GM23338 (cell line): Measurements from ENCODE around the gene HLA-DPB1. TPM values are rescaled to one million over a fixed set of nuclear protein-coding genes. Genes with fewer than 3 reads are reported as not detected.
A peak's percentile ranks its signal among the peaks of the same experiment; 100 is the strongest.

Source experiments
- ATAC-seq: fragments of 200-7000 bp; cut with Tn5 transposase; 3 replicates; pipeline ENCODE4 v1.9.1; 2020
- DNase-seq: peaks from one replicate; pipeline ENCODE4 v3.0.0-alpha.2; 2015; ENCODE audit warnings: low spot score
- H2AFZ ChIP-seq: fragments of 200-600 bp; sonication (generic); 2 replicates; pipeline ENCODE4 v1.8.0; 2016; ENCODE audit warnings: antibody characterized with exemption, mild to moderate bottlenecking, moderate library complexity
- H3F3A ChIP-seq: fragments of 200-600 bp; sonication (generic); replicated peaks from 2 replicates; pipeline ENCODE4 v1.8.0; 2017; ENCODE audit warnings: antibody characterized with exemption, mixed run types, low read depth
- H3K27ac ChIP-seq: fragments of 200-600 bp; sonication (generic); 2 replicates; pipeline ENCODE4 v1.6.1; 2016; ENCODE audit warnings: low read depth
- H3K27me3 ChIP-seq: fragments of 200-600 bp; sonication (generic); 2 replicates; pipeline ENCODE4 v1.8.0; 2016; ENCODE audit warnings: mild to moderate bottlenecking, mixed run types, moderate library complexity; ENCODE audit not compliant: insufficient read depth
- H3K36me3 ChIP-seq: fragments of 200-600 bp; sonication (generic); 2 replicates; pipeline ENCODE4 v1.8.0; 2016; ENCODE audit warnings: mild to moderate bottlenecking; ENCODE audit not compliant: insufficient read depth
- H3K4me1 ChIP-seq: fragments of 200-600 bp; sonication (generic); 2 replicates; pipeline ENCODE4 v1.8.0; 2016; ENCODE audit warnings: mild to moderate bottlenecking, moderate library complexity; ENCODE audit not compliant: insufficient read depth
- H3K4me2 ChIP-seq: fragments of 200-600 bp; sonication (generic); 2 replicates; pipeline ENCODE4 v1.7.1; 2017; ENCODE audit warnings: mixed run types
- H3K4me3 ChIP-seq: fragments of 200-600 bp; sonication (generic); 2 replicates; pipeline ENCODE4 v1.6.1; 2016; ENCODE audit warnings: mixed run types
- H3K79me2 ChIP-seq: fragments of 200-600 bp; sonication (generic); replicated peaks from 2 replicates; pipeline ENCODE4 v1.8.0; 2017; ENCODE audit warnings: mild to moderate bottlenecking; ENCODE audit not compliant: insufficient read depth
- H3K9me2 ChIP-seq: fragments of 200-600 bp; sonication (generic); 2 replicates; pipeline ENCODE4 v1.8.0; 2017; ENCODE audit not compliant: insufficient read depth
- H4K20me1 ChIP-seq: fragments of 200-600 bp; sonication (generic); replicated peaks from 2 replicates; pipeline ENCODE4 v1.8.0; 2017; ENCODE audit warnings: mild to moderate bottlenecking; ENCODE audit not compliant: insufficient read depth
- H3K27ac Mint-ChIP-seq: 2 replicates; pipeline ENCODE4 v1.8.0; 2020; ENCODE audit warnings: inconsistent platforms, mild to moderate bottlenecking, moderate library complexity, mixed read lengths
- H3K27me3 Mint-ChIP-seq: 3 replicates; pipeline ENCODE4 v1.8.0; 2022; ENCODE audit warnings: low read depth, mild to moderate bottlenecking, moderate library complexity, mixed read lengths, inconsistent platforms; ENCODE audit not compliant: insufficient read depth, poor library complexity
- H3K36me3 Mint-ChIP-seq: 3 replicates; pipeline ENCODE4 v1.8.0; 2021; ENCODE audit warnings: low read depth, mild to moderate bottlenecking, inconsistent platforms, moderate library complexity, mixed read lengths
- H3K4me1 Mint-ChIP-seq: 3 replicates; pipeline ENCODE4 v1.8.0; 2020; ENCODE audit warnings: mild to moderate bottlenecking, inconsistent platforms, mixed read lengths
- H3K4me3 Mint-ChIP-seq: 3 replicates; pipeline ENCODE4 v1.8.0; 2021; ENCODE audit warnings: moderate library complexity, mild to moderate bottlenecking, inconsistent platforms, mixed read lengths
- H3K9me3 Mint-ChIP-seq: 3 replicates; pipeline ENCODE4 v1.8.0; 2020; ENCODE audit warnings: moderate library complexity, mild to moderate bottlenecking, inconsistent platforms, mixed read lengths
- CREB1 ChIP-seq: fragments of 250-450 bp; sonication (Bioruptor Pico); IDR thresholded peaks from 2 replicates; pipeline ENCODE4 v1.5.0; 2020; ENCODE audit warnings: low read depth, mild to moderate bottlenecking, moderate library complexity
- CTCF ChIP-seq, 2 experiments: fragments of 200-600 bp in 1 of 2; sonication (generic) in 1 of 2; conservative IDR thresholded peaks; 2 replicates each; pipeline versions ENCODE4 v1.5.1 to v1.6.1; 2016 to 2017; ENCODE audit warnings: antibody characterized with exemption in 2 of 2, low read depth in 2 of 2, mild to moderate bottlenecking in 2 of 2, moderate library complexity in 1 of 2
- EZH2 ChIP-seq: fragments of 200-600 bp; sonication (generic); IDR thresholded peaks from one replicate; pipeline ENCODE4 v1.8.0; 2017; ENCODE audit warnings: antibody characterized with exemption, mild to moderate bottlenecking, low read depth; ENCODE audit not compliant: unreplicated experiment
- EZH2phosphoT487 ChIP-seq: fragments of 200-600 bp; sonication (generic); IDR thresholded peaks from one replicate; pipeline ENCODE4 v1.8.1; 2018; ENCODE audit warnings: antibody characterized with exemption; ENCODE audit not compliant: unreplicated experiment
- NANOG ChIP-seq: IDR thresholded peaks from 2 replicates; pipeline ENCODE4 v1.6.1; 2016; ENCODE audit warnings: antibody characterized with exemption, borderline replicate concordance
- STAT1 ChIP-seq: IDR thresholded peaks from one replicate; pipeline ENCODE4 v1.6.1; 2016; ENCODE audit warnings: antibody characterized with exemption; ENCODE audit not compliant: unreplicated experiment
- ZNF114 ChIP-seq: fragments of 250-450 bp; sonication (Bioruptor Pico); IDR thresholded peaks from 2 replicates; pipeline ENCODE4 v1.5.0; 2020; ENCODE audit warnings: mild to moderate bottlenecking, moderate library complexity
- polyA plus RNA-seq: library from polyadenylated mRNA; unstranded; fragments of >200 nt; fragmentation: Nextera tagmentation; extraction: Ambion mirVana; gene quantifications from 2 replicates; pipeline ENCODE4 v1.2.1, GENCODE V29; 2016
- total RNA-seq: library from RNA; depleted of rRNA; stranded (reverse); fragments of >200 nt; shearing (Covaris generic); gene quantifications from 2 replicates; pipeline ENCODE4 v1.2.3, GENCODE V29; 2014
- TF ChIP-seq, protein P1 (sequence below): IDR thresholded peaks from 2 replicates; pipeline ENCODE4 v1.6.1; 2016; ENCODE audit warnings: antibody characterized with exemption
- TF ChIP-seq, protein P2 (sequence below): fragments of 250-450 bp; sonication (Bioruptor Pico); IDR thresholded peaks from 2 replicates; pipeline ENCODE4 v1.5.0; 2020; ENCODE audit warnings: mild to moderate bottlenecking, moderate library complexity

The HLA-DPB1 gene
- total and polyA plus RNA-seq, 2 experiments from 2014 or later: 22.0 to 37.6 TPM

DNA sequence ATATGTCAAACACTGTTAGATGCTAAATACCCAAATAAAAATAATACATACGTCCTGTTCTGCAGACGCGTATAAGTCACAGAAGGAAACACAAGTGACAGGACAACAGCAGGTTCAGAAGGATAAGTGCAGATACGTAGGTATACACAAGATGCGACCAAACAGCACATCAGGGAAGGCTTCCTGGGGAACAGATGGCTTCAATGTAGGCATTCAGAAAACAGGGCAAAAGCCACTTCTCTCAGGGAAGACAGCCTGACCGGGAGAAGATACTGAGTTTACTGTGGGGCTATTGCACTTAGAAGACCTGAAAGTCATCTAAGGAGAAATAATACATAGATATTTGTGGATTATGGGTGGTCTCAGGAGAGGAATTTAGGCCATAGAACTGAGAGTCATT lies 4.2 kb upstream of the HLA-DPB1 start (continued):
- no peak for TF ChIP-seq CTCF (conservative IDR thresholded peaks at IDR 0.05; ENCODE audit: low read depth in 2 of 2)
- TF ChIP-seq, protein P1, sequence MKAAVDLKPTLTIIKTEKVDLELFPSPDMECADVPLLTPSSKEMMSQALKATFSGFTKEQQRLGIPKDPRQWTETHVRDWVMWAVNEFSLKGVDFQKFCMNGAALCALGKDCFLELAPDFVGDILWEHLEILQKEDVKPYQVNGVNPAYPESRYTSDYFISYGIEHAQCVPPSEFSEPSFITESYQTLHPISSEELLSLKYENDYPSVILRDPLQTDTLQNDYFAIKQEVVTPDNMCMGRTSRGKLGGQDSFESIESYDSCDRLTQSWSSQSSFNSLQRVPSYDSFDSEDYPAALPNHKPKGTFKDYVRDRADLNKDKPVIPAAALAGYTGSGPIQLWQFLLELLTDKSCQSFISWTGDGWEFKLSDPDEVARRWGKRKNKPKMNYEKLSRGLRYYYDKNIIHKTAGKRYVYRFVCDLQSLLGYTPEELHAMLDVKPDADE: no peak
- TF ChIP-seq NANOG: no peak
- TF ChIP-seq EZH2: no peak
- TF ChIP-seq ZNF114 (CRISPR knock-in tag): no peak
- no peak for TF ChIP-seq CREB1
- no peak for TF ChIP-seq EZH2phosphoT487

DNA sequence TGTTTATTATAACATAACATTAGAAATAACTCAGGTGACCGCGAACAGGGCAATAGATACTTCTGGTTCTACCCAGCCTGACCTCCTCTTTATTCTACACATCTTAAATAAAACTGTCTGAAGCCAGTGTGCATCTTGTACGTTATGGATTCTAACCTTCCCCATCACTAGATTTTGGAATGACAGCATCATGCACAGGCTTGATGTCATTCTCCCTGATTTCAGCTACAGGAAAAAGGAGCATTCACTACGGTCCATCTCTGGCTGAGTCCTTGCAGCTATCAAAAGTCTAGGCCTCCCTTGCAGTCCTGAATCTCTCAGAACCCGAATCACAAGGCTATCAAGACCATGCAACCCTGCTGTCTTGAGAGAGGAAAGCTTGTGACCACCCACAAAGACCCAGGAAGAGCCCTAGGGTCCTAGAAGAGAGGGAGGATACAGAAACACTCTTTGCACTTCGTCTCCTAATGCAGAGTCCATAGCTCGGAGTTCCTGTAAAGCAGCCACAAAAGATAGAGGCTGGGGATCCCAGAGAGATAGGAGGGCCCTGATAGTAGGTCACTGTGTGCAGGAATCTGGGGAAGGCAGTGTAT lies 3.2 kb upstream of the HLA-DPB1 start:
- H3K36me3 ChIP-seq: no peaks in the 10 kb centered on the region
- no peaks in the 10 kb centered on the region for H3K9me2 ChIP-seq
- no peaks in the 10 kb centered on the region; the same call in 2 of the 3 replicates for H3K36me3 Mint-ChIP-seq
- H3K4me2 ChIP-seq: no peak overlapping the region
- H2AFZ ChIP-seq: 0 out of 2 replicates have a peak overlapping the region, but pooled peaks have one; percentile 53
- no peaks in the 10 kb centered on the region for H4K20me1 ChIP-seq
- H3K27me3 Mint-ChIP-seq: no peaks in the 10 kb centered on the region
- H3K27ac Mint-ChIP-seq: no peak overlapping the region
- ATAC-seq: no peak
- H3K27me3 ChIP-seq: no peaks in the 10 kb centered on the region
- no peak overlapping the region for H3K4me3 Mint-ChIP-seq
- H3K4me1 Mint-ChIP-seq: peaks cover 5% of the 10 kb centered on the region
- DNase-seq: no peak
- H3K4me3 ChIP-seq: no peak overlapping the region
- no peak overlapping the region for H3K27ac ChIP-seq
- no peaks in the 10 kb centered on the region for H3F3A ChIP-seq
- H3K79me2 ChIP-seq: no peaks in the 10 kb centered on the region
- no peaks in the 10 kb centered on the region for H3K4me1 ChIP-seq
- H3K9me3 Mint-ChIP-seq: no peaks in the 10 kb centered on the region
- TF ChIP-seq, protein P2, sequence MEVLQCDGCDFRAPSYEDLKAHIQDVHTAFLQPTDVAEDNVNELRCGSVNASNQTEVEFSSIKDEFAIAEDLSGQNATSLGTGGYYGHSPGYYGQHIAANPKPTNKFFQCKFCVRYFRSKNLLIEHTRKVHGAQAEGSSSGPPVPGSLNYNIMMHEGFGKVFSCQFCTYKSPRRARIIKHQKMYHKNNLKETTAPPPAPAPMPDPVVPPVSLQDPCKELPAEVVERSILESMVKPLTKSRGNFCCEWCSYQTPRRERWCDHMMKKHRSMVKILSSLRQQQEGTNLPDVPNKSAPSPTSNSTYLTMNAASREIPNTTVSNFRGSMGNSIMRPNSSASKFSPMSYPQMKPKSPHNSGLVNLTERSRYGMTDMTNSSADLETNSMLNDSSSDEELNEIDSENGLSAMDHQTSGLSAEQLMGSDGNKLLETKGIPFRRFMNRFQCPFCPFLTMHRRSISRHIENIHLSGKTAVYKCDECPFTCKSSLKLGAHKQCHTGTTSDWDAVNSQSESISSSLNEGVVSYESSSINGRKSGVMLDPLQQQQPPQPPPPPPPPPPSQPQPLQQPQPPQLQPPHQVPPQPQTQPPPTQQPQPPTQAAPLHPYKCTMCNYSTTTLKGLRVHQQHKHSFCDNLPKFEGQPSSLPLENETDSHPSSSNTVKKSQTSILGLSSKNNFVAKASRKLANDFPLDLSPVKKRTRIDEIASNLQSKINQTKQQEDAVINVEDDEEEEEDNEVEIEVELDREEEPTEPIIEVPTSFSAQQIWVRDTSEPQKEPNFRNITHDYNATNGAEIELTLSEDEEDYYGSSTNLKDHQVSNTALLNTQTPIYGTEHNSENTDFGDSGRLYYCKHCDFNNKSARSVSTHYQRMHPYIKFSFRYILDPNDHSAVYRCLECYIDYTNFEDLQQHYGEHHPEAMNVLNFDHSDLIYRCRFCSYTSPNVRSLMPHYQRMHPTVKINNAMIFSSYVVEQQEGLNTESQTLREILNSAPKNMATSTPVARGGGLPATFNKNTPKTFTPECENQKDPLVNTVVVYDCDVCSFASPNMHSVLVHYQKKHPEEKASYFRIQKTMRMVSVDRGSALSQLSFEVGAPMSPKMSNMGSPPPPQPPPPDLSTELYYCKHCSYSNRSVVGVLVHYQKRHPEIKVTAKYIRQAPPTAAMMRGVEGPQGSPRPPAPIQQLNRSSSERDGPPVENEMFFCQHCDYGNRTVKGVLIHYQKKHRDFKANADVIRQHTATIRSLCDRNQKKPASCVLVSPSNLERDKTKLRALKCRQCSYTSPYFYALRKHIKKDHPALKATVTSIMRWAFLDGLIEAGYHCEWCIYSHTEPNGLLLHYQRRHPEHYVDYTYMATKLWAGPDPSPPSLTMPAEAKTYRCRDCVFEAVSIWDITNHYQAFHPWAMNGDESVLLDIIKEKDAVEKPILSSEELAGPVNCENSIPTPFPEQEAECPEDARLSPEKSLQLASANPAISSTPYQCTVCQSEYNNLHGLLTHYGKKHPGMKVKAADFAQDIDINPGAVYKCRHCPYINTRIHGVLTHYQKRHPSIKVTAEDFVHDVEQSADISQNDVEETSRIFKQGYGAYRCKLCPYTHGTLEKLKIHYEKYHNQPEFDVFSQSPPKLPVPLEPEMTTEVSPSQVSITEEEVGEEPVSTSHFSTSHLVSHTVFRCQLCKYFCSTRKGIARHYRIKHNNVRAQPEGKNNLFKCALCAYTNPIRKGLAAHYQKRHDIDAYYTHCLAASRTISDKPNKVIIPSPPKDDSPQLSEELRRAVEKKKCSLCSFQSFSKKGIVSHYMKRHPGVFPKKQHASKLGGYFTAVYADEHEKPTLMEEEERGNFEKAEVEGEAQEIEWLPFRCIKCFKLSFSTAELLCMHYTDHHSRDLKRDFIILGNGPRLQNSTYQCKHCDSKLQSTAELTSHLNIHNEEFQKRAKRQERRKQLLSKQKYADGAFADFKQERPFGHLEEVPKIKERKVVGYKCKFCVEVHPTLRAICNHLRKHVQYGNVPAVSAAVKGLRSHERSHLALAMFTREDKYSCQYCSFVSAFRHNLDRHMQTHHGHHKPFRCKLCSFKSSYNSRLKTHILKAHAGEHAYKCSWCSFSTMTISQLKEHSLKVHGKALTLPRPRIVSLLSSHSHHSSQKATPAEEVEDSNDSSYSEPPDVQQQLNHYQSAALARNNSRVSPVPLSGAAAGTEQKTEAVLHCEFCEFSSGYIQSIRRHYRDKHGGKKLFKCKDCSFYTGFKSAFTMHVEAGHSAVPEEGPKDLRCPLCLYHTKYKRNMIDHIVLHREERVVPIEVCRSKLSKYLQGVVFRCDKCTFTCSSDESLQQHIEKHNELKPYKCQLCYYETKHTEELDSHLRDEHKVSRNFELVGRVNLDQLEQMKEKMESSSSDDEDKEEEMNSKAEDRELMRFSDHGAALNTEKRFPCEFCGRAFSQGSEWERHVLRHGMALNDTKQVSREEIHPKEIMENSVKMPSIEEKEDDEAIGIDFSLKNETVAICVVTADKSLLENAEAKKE: no peak
- TF ChIP-seq CREB1: no peak
- no peak for TF ChIP-seq CTCF (conservative IDR thresholded peaks at IDR 0.05; ENCODE audit: low read depth in 2 of 2)
- no peak for TF ChIP-seq STAT1
- TF ChIP-seq, protein P1: no peak
